OCI-LY1 (cell line): ENCODE data around the gene SEL1L2.

Source experiments
- H2AFZ ChIP-seq: fragments of 200-600 bp; sonication (generic), shearing (Covaris generic); 2 replicates; pipeline ENCODE4 v1.6.0; 2014; ENCODE audit warnings: antibody characterized with exemption, mild to moderate bottlenecking, low read length
- H3F3A ChIP-seq: fragments of 200-600 bp; sonication (generic), shearing (Covaris generic); 2 replicates; pipeline ENCODE4 v1.6.0; 2014; ENCODE audit warnings: mild to moderate bottlenecking, antibody characterized with exemption, low read length, moderate library complexity; ENCODE audit not compliant: insufficient read depth
- H3K27ac ChIP-seq: fragments of 200-600 bp; sonication (generic); 2 replicates; pipeline ENCODE4 v1.5.1; 2014; ENCODE audit warnings: low read length, mixed run types, mild to moderate bottlenecking, low read depth; ENCODE audit not compliant: poor library complexity, severe bottlenecking
- H3K27me3 ChIP-seq: fragments of 200-600 bp; sonication (generic); 2 replicates; pipeline ENCODE4 v1.6.0; 2014; ENCODE audit warnings: antibody characterized with exemption, mild to moderate bottlenecking, low read length, moderate library complexity; ENCODE audit not compliant: insufficient read depth
- H3K36me3 ChIP-seq: fragments of 200-600 bp; sonication (generic); 2 replicates; pipeline ENCODE4 v1.6.1; 2014; ENCODE audit warnings: mild to moderate bottlenecking, antibody characterized with exemption, low read length, moderate library complexity, mixed read lengths; ENCODE audit not compliant: insufficient read depth
- H3K4me1 ChIP-seq: fragments of 200-600 bp; sonication (generic); 2 replicates; pipeline ENCODE4 v1.5.1; 2014; ENCODE audit warnings: mild to moderate bottlenecking, low read length, moderate library complexity; ENCODE audit not compliant: insufficient read depth, severe bottlenecking
- H3K4me2 ChIP-seq: fragments of 200-600 bp; sonication (generic), shearing (Covaris generic); 2 replicates; pipeline ENCODE4 v1.6.1; 2014; ENCODE audit warnings: low read length
- H3K4me3 ChIP-seq: fragments of 200-600 bp; sonication (generic); 2 replicates; pipeline ENCODE4 v1.5.1; 2014; ENCODE audit warnings: low read length, low read depth, mild to moderate bottlenecking, mixed read lengths; ENCODE audit not compliant: poor library complexity, severe bottlenecking
- H3K79me2 ChIP-seq: fragments of 200-600 bp; shearing (Covaris generic); 2 replicates; pipeline ENCODE4 v1.6.1; 2016; ENCODE audit warnings: mixed run types, low read length, mixed read lengths; ENCODE audit not compliant: insufficient read depth
- H3K9ac ChIP-seq: fragments of 200-600 bp; sonication (generic), shearing (Covaris generic); 2 replicates; pipeline ENCODE4 v1.6.1; 2014; ENCODE audit warnings: mild to moderate bottlenecking, low read length, mixed read lengths
- H3K9me2 ChIP-seq: fragments of 200-600 bp; sonication (generic), shearing (Covaris generic); 2 replicates; pipeline ENCODE4 v1.6.1; 2014; ENCODE audit warnings: low read depth, mild to moderate bottlenecking, low read length, mixed read lengths
- H3K9me3 ChIP-seq: fragments of 200-600 bp; shearing (Covaris generic); 2 replicates; pipeline ENCODE4 v1.6.1; 2014; ENCODE audit warnings: low read length, mixed read lengths
- H4K20me1 ChIP-seq: fragments of 200-600 bp; sonication (generic), shearing (Covaris generic); 2 replicates; pipeline ENCODE4 v1.6.0; 2016; ENCODE audit warnings: mild to moderate bottlenecking, low read length; ENCODE audit not compliant: insufficient read depth
- EZH2 ChIP-seq: fragments of 200-600 bp; sonication (generic), shearing (Covaris generic); IDR thresholded peaks from 2 replicates; pipeline ENCODE4 v1.8.0; 2017; ENCODE audit warnings: borderline replicate concordance, mixed run types, mild to moderate bottlenecking, antibody characterized with exemption, low read length, moderate library complexity, mixed read lengths
- TF ChIP-seq, protein P1 (sequence below): fragments of 200-600 bp; sonication (generic), shearing (Covaris generic); IDR thresholded peaks from 2 replicates; pipeline ENCODE4 v1.5.1; 2017; ENCODE audit warnings: mild to moderate bottlenecking, antibody characterized with exemption, low read length, moderate library complexity, mixed read lengths

Gene SEL1L2

DNA sequence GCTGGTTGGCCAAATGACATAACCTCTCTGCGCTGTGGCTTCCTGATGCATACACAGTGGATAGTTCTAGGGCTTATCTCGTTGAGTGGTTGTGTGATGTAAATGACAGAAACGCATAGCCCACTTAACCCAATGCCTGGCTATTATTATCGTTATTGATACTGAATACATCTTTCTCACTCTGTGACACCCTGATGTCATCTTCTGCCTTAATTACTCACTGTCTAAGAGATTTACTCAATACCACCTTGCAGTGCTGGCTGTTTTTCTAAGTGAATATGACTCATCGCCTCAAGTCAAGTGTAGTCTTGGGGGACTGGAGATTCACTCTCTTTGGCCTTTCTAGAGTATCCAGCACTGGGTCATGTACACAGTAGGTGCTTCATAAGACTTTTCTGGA lies 132.0 kb downstream of the SEL1L2 start:
- Histone ChIP-seq H3F3A (no peaks in the 10 kb centered on the region), H4K20me1 (no peaks in the 10 kb centered on the region), H3K9me3 (no peaks in the 10 kb centered on the region), H3K4me3 (no peak overlapping the region), H3K4me1 (no peaks in the 10 kb centered on the region), H3K27me3 (no peaks in the 10 kb centered on the region), H3K9ac (no peak overlapping the region), H2AFZ (no peak overlapping the region), H3K79me2 (no peaks in the 10 kb centered on the region), H3K36me3 (no peaks in the 10 kb centered on the region), H3K4me2 (no peak overlapping the region), H3K9me2 (no peaks in the 10 kb centered on the region), H3K27ac (no peak overlapping the region)
- TF ChIP-seq, protein P1, sequence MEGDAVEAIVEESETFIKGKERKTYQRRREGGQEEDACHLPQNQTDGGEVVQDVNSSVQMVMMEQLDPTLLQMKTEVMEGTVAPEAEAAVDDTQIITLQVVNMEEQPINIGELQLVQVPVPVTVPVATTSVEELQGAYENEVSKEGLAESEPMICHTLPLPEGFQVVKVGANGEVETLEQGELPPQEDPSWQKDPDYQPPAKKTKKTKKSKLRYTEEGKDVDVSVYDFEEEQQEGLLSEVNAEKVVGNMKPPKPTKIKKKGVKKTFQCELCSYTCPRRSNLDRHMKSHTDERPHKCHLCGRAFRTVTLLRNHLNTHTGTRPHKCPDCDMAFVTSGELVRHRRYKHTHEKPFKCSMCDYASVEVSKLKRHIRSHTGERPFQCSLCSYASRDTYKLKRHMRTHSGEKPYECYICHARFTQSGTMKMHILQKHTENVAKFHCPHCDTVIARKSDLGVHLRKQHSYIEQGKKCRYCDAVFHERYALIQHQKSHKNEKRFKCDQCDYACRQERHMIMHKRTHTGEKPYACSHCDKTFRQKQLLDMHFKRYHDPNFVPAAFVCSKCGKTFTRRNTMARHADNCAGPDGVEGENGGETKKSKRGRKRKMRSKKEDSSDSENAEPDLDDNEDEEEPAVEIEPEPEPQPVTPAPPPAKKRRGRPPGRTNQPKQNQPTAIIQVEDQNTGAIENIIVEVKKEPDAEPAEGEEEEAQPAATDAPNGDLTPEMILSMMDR, result no peak
- no peak for TF ChIP-seq EZH2

DNA sequence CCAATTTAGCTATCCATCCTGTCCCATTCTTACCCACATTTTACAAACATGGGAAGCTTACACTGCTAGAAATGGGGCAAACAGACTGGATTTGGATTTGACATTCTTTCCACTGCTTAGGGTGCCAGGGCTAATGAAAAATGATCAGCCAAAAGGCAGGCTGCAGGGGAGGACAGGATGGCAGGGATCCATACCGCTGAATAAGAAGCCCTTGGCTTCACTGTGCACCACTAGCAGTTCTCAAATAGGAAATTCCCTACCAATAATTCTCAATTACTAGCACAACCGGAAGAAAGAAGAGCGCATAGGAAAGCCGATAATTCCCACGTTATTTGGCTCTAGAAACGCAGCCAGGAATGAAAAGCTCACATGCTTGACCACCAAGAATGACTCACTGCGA lies 132.5 kb downstream of the SEL1L2 start:
- H3K9ac ChIP-seq, result no peak overlapping the region
- no peaks in the 10 kb centered on the region for H3K79me2 ChIP-seq
- H3K27ac ChIP-seq, result no peak overlapping the region
- TF ChIP-seq EZH2, result no peak
- TF ChIP-seq, protein P1, result no peak
- no peak overlapping the region for H2AFZ ChIP-seq
- H3K9me3 ChIP-seq, result no peaks in the 10 kb centered on the region
- no peaks in the 10 kb centered on the region for H3K4me1 ChIP-seq
- no peaks in the 10 kb centered on the region for H4K20me1 ChIP-seq
- H3K36me3 ChIP-seq, result no peaks in the 10 kb centered on the region
- H3F3A ChIP-seq, result no peaks in the 10 kb centered on the region
- no peak overlapping the region for H3K4me2 ChIP-seq
- no peak overlapping the region for H3K4me3 ChIP-seq
- no peaks in the 10 kb centered on the region for H3K27me3 ChIP-seq
- H3K9me2 ChIP-seq, result no peaks in the 10 kb centered on the region

DNA sequence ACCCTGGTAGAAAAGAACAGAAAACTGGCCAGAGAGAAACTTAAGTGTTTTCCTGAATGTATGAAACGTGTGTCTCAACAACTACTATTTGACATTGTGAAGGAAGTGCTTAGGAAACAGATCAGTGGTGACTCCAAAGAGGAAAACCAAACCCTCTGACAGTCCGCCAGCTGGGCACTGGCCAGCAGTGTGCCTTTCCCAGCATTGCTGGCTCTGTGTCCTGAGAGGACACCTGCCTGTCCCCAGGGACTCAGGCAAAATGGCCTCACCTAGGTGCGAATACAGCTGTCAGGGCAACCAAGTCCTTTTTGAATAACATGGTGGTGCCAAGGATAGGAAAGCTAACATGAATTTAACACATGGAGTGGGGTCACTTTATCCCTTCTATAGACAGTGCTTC lies 133.1 kb downstream of the SEL1L2 start:
- TF ChIP-seq, protein P1, result no peak
- TF ChIP-seq EZH2, result no peak
- no peaks in the 10 kb centered on the region for H3K9me2 ChIP-seq
- no peaks in the 10 kb centered on the region for H3K27me3 ChIP-seq
- H3K79me2 ChIP-seq, result no peaks in the 10 kb centered on the region
- no peaks in the 10 kb centered on the region for H4K20me1 ChIP-seq
- H3K9ac ChIP-seq, result no peak overlapping the region
- no peak overlapping the region for H3K4me3 ChIP-seq
- H3K9me3 ChIP-seq, result no peaks in the 10 kb centered on the region
- H3K27ac ChIP-seq, result no peak overlapping the region
- no peak overlapping the region for H2AFZ ChIP-seq
- no peak overlapping the region for H3K4me2 ChIP-seq
- H3K4me1 ChIP-seq, result no peaks in the 10 kb centered on the region
- H3K36me3 ChIP-seq, result no peaks in the 10 kb centered on the region
- H3F3A ChIP-seq, result no peaks in the 10 kb centered on the region
